H9 (cell line): ENCODE measurements around the gene GABBR2. TPM values are rescaled to one million over a fixed set of nuclear protein-coding genes. Genes with fewer than 3 reads are reported as not detected.
A peak's percentile ranks its signal among the peaks of the same experiment; 100 is the strongest.

Experiments used
- DNase-seq: peaks from one replicate; pipeline ENCODE4 v3.0.0-alpha.2; 2017
- H2AFZ ChIP-seq: one replicate; pipeline ENCODE4 v1.6.1; 2013; ENCODE audit warnings: mild to moderate bottlenecking, low read length, control low read depth, moderate library complexity
- H2AK5ac ChIP-seq: 2 replicates; pipeline ENCODE4 v1.6.1; 2013; ENCODE audit warnings: low read length, control low read depth, mixed read lengths; ENCODE audit not compliant: insufficient read length
- H2BK120ac ChIP-seq: one replicate; pipeline ENCODE4 v1.6.1; 2013; ENCODE audit warnings: low read depth, mild to moderate bottlenecking, low read length, control low read depth, inconsistent platforms; ENCODE audit not compliant: poor library complexity, severe bottlenecking
- H2BK12ac ChIP-seq: 2 replicates; pipeline ENCODE4 v1.6.1; 2013; ENCODE audit warnings: low read length, control low read depth, mixed read lengths, low read depth; ENCODE audit not compliant: insufficient read length
- H2BK15ac ChIP-seq: 2 replicates; pipeline ENCODE4 v1.6.1; 2013; ENCODE audit warnings: low read depth, low read length, control low read depth
- H2BK20ac ChIP-seq: one replicate; pipeline ENCODE4 v1.6.1; 2013; ENCODE audit warnings: low read depth, mild to moderate bottlenecking, low read length, control low read depth, inconsistent platforms; ENCODE audit not compliant: poor library complexity, severe bottlenecking
- H2BK5ac ChIP-seq: 2 replicates; pipeline ENCODE4 v1.6.1; 2013; ENCODE audit warnings: low read length, control low read depth, mixed read lengths; ENCODE audit not compliant: insufficient read length
- H3K14ac ChIP-seq: 2 replicates; pipeline ENCODE4 v1.6.1; 2013; ENCODE audit warnings: low read length, control low read depth; ENCODE audit not compliant: insufficient read depth
- H3K18ac ChIP-seq: 2 replicates; pipeline ENCODE4 v1.6.1; 2013; ENCODE audit warnings: low read depth, mild to moderate bottlenecking, mixed read lengths, low read length, control low read depth; ENCODE audit not compliant: insufficient read length
- H3K23ac ChIP-seq: 2 replicates; pipeline ENCODE4 v1.6.1; 2013; ENCODE audit warnings: low read length, control low read depth, mixed read lengths, low read depth; ENCODE audit not compliant: insufficient read length
- H3K23me2 ChIP-seq: 2 replicates; pipeline ENCODE4 v1.6.1; 2013; ENCODE audit warnings: low read depth, mild to moderate bottlenecking, mixed read lengths, low read length, control low read depth; ENCODE audit not compliant: insufficient read length, poor library complexity, severe bottlenecking
- H3K27ac ChIP-seq: 2 replicates; pipeline ENCODE4 v1.5.1; 2013; ENCODE audit warnings: low read length, control low read depth, mixed read lengths, low read depth; ENCODE audit not compliant: insufficient read length
- H3K27me3 ChIP-seq: 2 replicates; pipeline ENCODE4 v1.6.1; 2013; ENCODE audit warnings: low read length, control low read depth, inconsistent platforms; ENCODE audit not compliant: insufficient read depth
- H3K4ac ChIP-seq: 2 replicates; pipeline ENCODE4 v1.6.1; 2013; ENCODE audit warnings: low read depth, mild to moderate bottlenecking, control low read depth, inconsistent platforms, low read length, moderate library complexity
- H3K4me1 ChIP-seq: 2 replicates; pipeline ENCODE4 v1.6.1; 2013; ENCODE audit warnings: low read length, control low read depth, inconsistent platforms; ENCODE audit not compliant: insufficient read depth
- H3K4me2 ChIP-seq: 2 replicates; pipeline ENCODE4 v1.6.1; 2013; ENCODE audit warnings: low read length, control low read depth, mixed read lengths; ENCODE audit not compliant: insufficient read length, insufficient read depth
- H3K56ac ChIP-seq: 2 replicates; pipeline ENCODE4 v1.6.1; 2013; ENCODE audit warnings: low read depth, mild to moderate bottlenecking, mixed read lengths, low read length, control low read depth; ENCODE audit not compliant: insufficient read length
- H3K79me1 ChIP-seq: 2 replicates; pipeline ENCODE4 v1.6.1; 2013; ENCODE audit warnings: low read depth, mild to moderate bottlenecking, moderate library complexity, low read length, control low read depth, inconsistent platforms; ENCODE audit not compliant: insufficient read depth, poor library complexity, severe bottlenecking
- H3K79me2 ChIP-seq: 2 replicates; pipeline ENCODE4 v1.6.1; 2013; ENCODE audit warnings: low read length, control low read depth, inconsistent platforms; ENCODE audit not compliant: insufficient read depth
- H3K9ac ChIP-seq: 2 replicates; pipeline ENCODE4 v1.6.1; 2013; ENCODE audit warnings: low read length, control low read depth, mixed read lengths; ENCODE audit not compliant: insufficient read length; ENCODE audit errors: extremely low read depth
- H3K9me3 ChIP-seq: one replicate; pipeline ENCODE4 v1.6.1; 2013; ENCODE audit warnings: low read depth, low read length, inconsistent platforms; ENCODE audit not compliant: control insufficient read depth
- H3T11ph ChIP-seq: one replicate; pipeline ENCODE4 v1.6.1; 2013; ENCODE audit warnings: mild to moderate bottlenecking, low read length, control low read depth, inconsistent platforms
- H4K20me1 ChIP-seq: one replicate; pipeline ENCODE4 v1.6.1; 2013; ENCODE audit not compliant: control insufficient read depth, insufficient read length, insufficient read depth
- H4K5ac ChIP-seq: 2 replicates; pipeline ENCODE4 v1.6.1; 2013; ENCODE audit warnings: low read depth, mild to moderate bottlenecking, mixed read lengths, low read length, control low read depth; ENCODE audit not compliant: insufficient read length
- H4K8ac ChIP-seq: replicated peaks from 2 replicates; pipeline ENCODE4 v1.6.1; 2013; ENCODE audit warnings: low read length, control low read depth, mixed read lengths, low read depth; ENCODE audit not compliant: insufficient read length
- H4K91ac ChIP-seq: 2 replicates; pipeline ENCODE4 v1.6.1; 2013; ENCODE audit warnings: low read depth, mild to moderate bottlenecking, moderate library complexity, mixed read lengths, low read length, control low read depth; ENCODE audit not compliant: insufficient read length
- H3K27ac Mint-ChIP-seq, 3 experiments: 2 replicates in 2 of 3; 3 replicates in 1 of 3; pipeline ENCODE4 v1.8.0; 2020 to 2021; ENCODE audit warnings: mixed read lengths in 3 of 3, mild to moderate bottlenecking in 1 of 3, moderate library complexity in 1 of 3
- H3K27me3 Mint-ChIP-seq: 2 replicates; pipeline ENCODE4 v1.8.0; 2021; ENCODE audit warnings: low read depth, mild to moderate bottlenecking, moderate library complexity, mixed read lengths
- H3K36me3 Mint-ChIP-seq, 3 experiments: 2 replicates in 2 of 3; 3 replicates in 1 of 3; pipeline ENCODE4 v1.8.0; 2020 to 2021; ENCODE audit warnings: low read depth in 3 of 3, mixed read lengths in 3 of 3; ENCODE audit not compliant: insufficient read depth in 1 of 3
- H3K4me1 Mint-ChIP-seq, 2 experiments: 2 replicates each; pipeline ENCODE4 v1.8.0; 2020; ENCODE audit warnings: mixed read lengths in 2 of 2
- H3K4me3 Mint-ChIP-seq, 2 experiments: 2 replicates in 1 of 2; 3 replicates in 1 of 2; pipeline ENCODE4 v1.8.0; 2020 to 2021; ENCODE audit warnings: mild to moderate bottlenecking in 2 of 2, mixed read lengths in 2 of 2, moderate library complexity in 1 of 2
- H3K9me3 Mint-ChIP-seq, 2 experiments: 2 replicates in 1 of 2; 3 replicates in 1 of 2; pipeline ENCODE4 v1.8.0; 2020; ENCODE audit warnings: mild to moderate bottlenecking in 2 of 2, mixed read lengths in 2 of 2, moderate library complexity in 1 of 2
- WGBS: extraction: QIAGEN DNeasy Blood & Tissue Kit; methylation state at CpG from one replicate; pipeline ENCODE4 v1.1.7; 2013; ENCODE audit warnings: missing lambda C conversion rate, low lambda C conversion rate, mixed read lengths; ENCODE audit not compliant: insufficient read length; ENCODE audit errors: extremely low coverage; 5-methylcytosine and 5-hydroxymethylcytosine counted together
- total RNA-seq: library from RNA; stranded (reverse); gene quantifications from 2 replicates; pipeline ENCODE4 v1.2.1, GENCODE V29; 2021
- TF ChIP-seq, protein P1 (sequence below): fragments of 200-600 bp; sonication (generic); conservative IDR thresholded peaks from 3 replicates; pipeline ENCODE4 v1.8.0; 2021; ENCODE audit warnings: antibody characterized with exemption, mild to moderate bottlenecking

The GABBR2 gene
- total RNA-seq, 1 experiment from 2014 or later, result 0.66 TPM

- H3K79me2 ChIP-seq, result no peaks in the 10 kb centered on the region
- H3K23ac ChIP-seq, result no peak overlapping the region
- no peak overlapping the region for H3K27ac ChIP-seq
- H3K23me2 ChIP-seq, result no peaks in the 10 kb centered on the region
- no peak overlapping the region for H3K4me2 ChIP-seq
- H3K27me3 ChIP-seq, result no peaks in the 10 kb centered on the region
- Mint-ChIP-seq H3K4me3 (no peak overlapping the region), H3K27ac (no peak overlapping the region), H3K9me3 (no peaks in the 10 kb centered on the region), H3K36me3 (no peaks in the 10 kb centered on the region), H3K4me1 (0 out of 4 replicates have a peak, but pooled peaks cover 0 to 3% of the 10 kb centered on the region in 2 experiments), H3K27me3 (peaks cover 51% of the 10 kb centered on the region)
- no peak for DNase-seq
- H2BK12ac ChIP-seq, result no peak overlapping the region
- no peak overlapping the region for H3K9ac ChIP-seq
- no peak overlapping the region for H2BK120ac ChIP-seq
- H4K91ac ChIP-seq, result no peak overlapping the region
- H4K20me1 ChIP-seq, result no peaks in the 10 kb centered on the region
- no CpG with 5 or more reads among the region's 5 CpGs for WGBS
- no peaks in the 10 kb centered on the region for H3K79me1 ChIP-seq
- H3K4ac ChIP-seq, result no peak overlapping the region
- H2AK5ac ChIP-seq, result no peak overlapping the region
- H2BK5ac ChIP-seq, result no peak overlapping the region
- no peak overlapping the region for H4K5ac ChIP-seq
- no peaks in the 10 kb centered on the region for H3K4me1 ChIP-seq
- no peak overlapping the region for H2BK20ac ChIP-seq
- H3K9me3 ChIP-seq, result no peaks in the 10 kb centered on the region
- TF ChIP-seq, protein P1, sequence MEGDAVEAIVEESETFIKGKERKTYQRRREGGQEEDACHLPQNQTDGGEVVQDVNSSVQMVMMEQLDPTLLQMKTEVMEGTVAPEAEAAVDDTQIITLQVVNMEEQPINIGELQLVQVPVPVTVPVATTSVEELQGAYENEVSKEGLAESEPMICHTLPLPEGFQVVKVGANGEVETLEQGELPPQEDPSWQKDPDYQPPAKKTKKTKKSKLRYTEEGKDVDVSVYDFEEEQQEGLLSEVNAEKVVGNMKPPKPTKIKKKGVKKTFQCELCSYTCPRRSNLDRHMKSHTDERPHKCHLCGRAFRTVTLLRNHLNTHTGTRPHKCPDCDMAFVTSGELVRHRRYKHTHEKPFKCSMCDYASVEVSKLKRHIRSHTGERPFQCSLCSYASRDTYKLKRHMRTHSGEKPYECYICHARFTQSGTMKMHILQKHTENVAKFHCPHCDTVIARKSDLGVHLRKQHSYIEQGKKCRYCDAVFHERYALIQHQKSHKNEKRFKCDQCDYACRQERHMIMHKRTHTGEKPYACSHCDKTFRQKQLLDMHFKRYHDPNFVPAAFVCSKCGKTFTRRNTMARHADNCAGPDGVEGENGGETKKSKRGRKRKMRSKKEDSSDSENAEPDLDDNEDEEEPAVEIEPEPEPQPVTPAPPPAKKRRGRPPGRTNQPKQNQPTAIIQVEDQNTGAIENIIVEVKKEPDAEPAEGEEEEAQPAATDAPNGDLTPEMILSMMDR, result no peak
- H3K56ac ChIP-seq, result no peak overlapping the region
- H2AFZ ChIP-seq, result no peak overlapping the region
- H2BK15ac ChIP-seq, result no peak overlapping the region
- H3K14ac ChIP-seq, result peak overlapping the region; percentile 25; the same call in 1 of the 2 replicates
- H3T11ph ChIP-seq, result no peak overlapping the region
- H3K18ac ChIP-seq, result no peak overlapping the region
- H4K8ac ChIP-seq, result no peak overlapping the region
Observed at GRCh38 chr9:98724810-98725530, 16.2 kb upstream of the GABBR2 start.
